Stimulated activated memory B cell treated with anti-CD40 and anti-IgM and Interleukin-4, amounts not matched to agents 10 μg/mL and 1 μg/mL and 100 μg/mL, for 72 hours (primary cell): Measurements from ENCODE around the gene CDKN2B-AS1.
"Not testable (repeated sequence)": the region's sequence is repeated elsewhere in the genome, so short reads cannot be mapped to it uniquely, and the experiment has no call there.

Source experiments
- ATAC-seq: fragments of 150-1000 bp; cut with Tn5 transposase; 2 replicates; pipeline ENCODE4 v1.10.0; 2021
- H3K27ac Mint-ChIP-seq: one replicate; pipeline ENCODE4 v1.8.0; 2022; ENCODE audit warnings: mild to moderate bottlenecking, mixed read lengths
- H3K27me3 Mint-ChIP-seq: one replicate; pipeline ENCODE4 v1.8.0; 2022; ENCODE audit warnings: mixed read lengths
- H3K36me3 Mint-ChIP-seq: one replicate; pipeline ENCODE4 v1.8.0; 2022; ENCODE audit warnings: mixed read lengths
- H3K4me1 Mint-ChIP-seq: one replicate; pipeline ENCODE4 v1.8.0; 2022; ENCODE audit warnings: mixed read lengths
- H3K4me3 Mint-ChIP-seq: one replicate; pipeline ENCODE4 v1.8.0; 2022; ENCODE audit warnings: mild to moderate bottlenecking, moderate library complexity, mixed read lengths
- H3K9me3 Mint-ChIP-seq: one replicate; pipeline ENCODE4 v1.8.0; 2022; ENCODE audit warnings: mixed read lengths

CDKN2B-AS1 gene

GRCh38 chr9:21994556-21995005 is at the start of gene CDKN2B-AS1:
Gene CDKN2B-AS1 (plus strand): TSS chr9:21994791.
- peak; percentile 73 for ATAC-seq
- H3K4me3 Mint-ChIP-seq = peak within 1 kb of the TSS; percentile 99
- peak within 1 kb of the TSS; percentile 100 for H3K27ac Mint-ChIP-seq
- no peaks in the 10 kb centered on the region for H3K9me3 Mint-ChIP-seq
- H3K36me3 Mint-ChIP-seq = peaks cover 15% of the 10 kb centered on the region
- peaks cover 32% of the 10 kb centered on the region for H3K4me1 Mint-ChIP-seq
- H3K27me3 Mint-ChIP-seq = peaks cover 9% of the 10 kb centered on the region

DNA sequence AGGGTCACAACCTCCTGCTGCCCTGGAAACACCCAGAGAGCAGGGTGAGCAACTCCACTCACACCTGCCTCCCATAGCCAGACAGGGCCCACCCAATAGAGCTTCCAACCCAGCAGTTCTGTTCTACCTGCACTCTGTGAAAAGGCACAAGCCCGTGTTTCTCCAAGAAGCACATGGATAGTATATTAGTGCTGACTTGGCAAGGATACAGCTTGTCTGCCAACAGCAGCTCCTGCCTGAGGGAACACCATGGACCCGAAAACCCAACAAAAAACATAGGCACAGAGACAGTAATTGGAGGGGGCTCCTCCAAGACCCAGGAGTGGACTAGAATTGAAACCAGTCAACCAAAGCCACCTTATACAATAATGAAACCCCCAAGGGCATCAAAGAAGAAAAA is 49.0 kb upstream of the CDKN2B-AS1 start:
- no peaks in the 10 kb centered on the region for H3K36me3 Mint-ChIP-seq
- ATAC-seq = no peak
- H3K4me3 Mint-ChIP-seq = no peak overlapping the region
- H3K9me3 Mint-ChIP-seq = no peaks in the 10 kb centered on the region
- H3K4me1 Mint-ChIP-seq = no peaks in the 10 kb centered on the region
- no peak overlapping the region for H3K27ac Mint-ChIP-seq
- peaks cover 58% of the 10 kb centered on the region for H3K27me3 Mint-ChIP-seq

GRCh38 chr9:21958833-21959232 is 35.8 kb upstream of the CDKN2B-AS1 start:
- Mint-ChIP-seq H3K9me3 (peaks cover 3% of the 10 kb centered on the region), H3K27ac (no peak overlapping the region), H3K4me1 (no peaks in the 10 kb centered on the region), H3K36me3 (no peaks in the 10 kb centered on the region), H3K4me3 (no peak overlapping the region), H3K27me3 (peaks cover 42% of the 10 kb centered on the region)
- no peak for ATAC-seq

DNA sequence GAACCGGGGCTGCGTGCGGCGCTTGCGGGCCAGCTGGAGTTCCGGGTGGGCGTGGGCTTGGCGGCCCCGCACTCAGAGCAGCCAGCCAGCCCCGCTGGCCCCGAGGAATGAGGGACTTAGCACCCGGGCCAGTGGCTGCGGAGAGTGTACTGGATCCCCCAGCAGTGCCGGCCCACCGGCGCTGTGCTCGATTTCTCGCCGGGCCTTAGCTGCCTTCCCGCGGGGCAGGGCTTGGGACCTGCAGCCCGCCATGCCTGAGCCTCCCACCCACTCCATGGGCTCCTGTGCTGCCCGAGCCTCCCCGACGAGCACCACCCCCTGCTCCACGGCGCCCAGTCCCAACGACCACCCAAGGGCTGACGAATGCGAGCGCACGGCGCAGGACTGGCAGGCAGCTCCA is 35.3 kb upstream of the CDKN2B-AS1 start:
- not testable (repeated sequence) for H3K4me1 Mint-ChIP-seq

DNA sequence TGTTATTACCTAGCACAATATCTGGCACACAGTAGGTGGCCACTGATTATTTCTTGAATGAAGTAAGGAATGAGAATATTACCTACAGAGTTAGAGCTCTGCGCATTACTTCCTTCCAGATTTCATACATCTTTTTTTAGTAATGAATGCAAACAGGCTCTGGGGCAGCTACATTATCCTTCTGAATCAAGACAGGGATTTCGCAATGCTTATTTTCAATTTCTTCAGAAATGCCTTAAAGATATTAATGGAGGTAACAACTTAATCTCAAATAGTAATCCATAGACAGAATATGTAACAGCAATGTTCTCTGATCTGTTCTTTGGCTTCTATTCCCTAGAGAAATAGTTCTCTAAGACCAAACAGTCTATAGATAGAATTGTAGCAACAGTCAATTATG is 33.0 kb upstream of the CDKN2B-AS1 start:
- peaks cover 17% of the 10 kb centered on the region for H3K4me1 Mint-ChIP-seq
- peaks cover 3% of the 10 kb centered on the region for H3K9me3 Mint-ChIP-seq
- peaks cover 60% of the 10 kb centered on the region for H3K27me3 Mint-ChIP-seq
- H3K27ac Mint-ChIP-seq = no peak overlapping the region
- H3K36me3 Mint-ChIP-seq = no peaks in the 10 kb centered on the region
- no peak overlapping the region for H3K4me3 Mint-ChIP-seq
- no peak for ATAC-seq

More for the DNA sequence above, 35.3 kb upstream of the CDKN2B-AS1 start:
- H3K4me3 Mint-ChIP-seq, H3K36me3 Mint-ChIP-seq, H3K27ac Mint-ChIP-seq, H3K9me3 Mint-ChIP-seq, ATAC-seq: not testable (repeated sequence)
- peaks cover 42% of the 10 kb centered on the region for H3K27me3 Mint-ChIP-seq

DNA sequence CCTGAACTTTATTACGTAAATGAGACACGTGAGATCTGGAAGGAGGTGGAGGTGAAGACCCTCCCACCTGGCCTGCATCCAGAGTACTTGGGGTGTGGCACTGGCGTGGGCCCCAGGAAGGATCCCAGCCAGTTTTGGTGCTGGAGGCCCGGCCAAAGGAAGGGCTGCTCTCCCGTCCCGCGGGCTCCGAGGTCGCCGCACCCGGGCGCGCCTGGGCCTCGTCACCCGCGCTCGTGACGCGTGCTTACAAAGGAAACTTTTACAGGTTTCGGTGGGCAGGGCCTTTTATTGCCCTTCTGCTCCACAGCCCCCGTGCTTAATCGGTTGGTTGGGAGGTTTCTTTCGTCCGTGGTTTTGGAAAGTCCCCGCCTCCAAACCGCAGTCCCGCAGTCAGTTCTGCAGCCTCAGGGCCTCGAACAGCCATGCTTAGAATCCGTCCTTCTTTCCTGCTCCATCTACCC is 29.6 kb upstream of the CDKN2B-AS1 start:
- H3K27me3 Mint-ChIP-seq = peaks cover 89% of the 10 kb centered on the region
- H3K4me1 Mint-ChIP-seq = peaks cover 17% of the 10 kb centered on the region
- peaks cover 10% of the 10 kb centered on the region for H3K36me3 Mint-ChIP-seq
- H3K4me3 Mint-ChIP-seq = peak overlapping the region; percentile 71
- peak overlapping the region; percentile 69 for H3K27ac Mint-ChIP-seq
- peaks cover 11% of the 10 kb centered on the region for H3K9me3 Mint-ChIP-seq
- ATAC-seq = peak; percentile 72

- peak; percentile 65 for ATAC-seq
- peaks cover 17% of the 10 kb centered on the region for H3K4me1 Mint-ChIP-seq
- peaks cover 89% of the 10 kb centered on the region for H3K27me3 Mint-ChIP-seq
- H3K27ac Mint-ChIP-seq = peak overlapping the region; percentile 69
- H3K36me3 Mint-ChIP-seq = peaks cover 14% of the 10 kb centered on the region
- H3K9me3 Mint-ChIP-seq = peaks cover 13% of the 10 kb centered on the region
- peak overlapping the region; percentile 71 for H3K4me3 Mint-ChIP-seq
Measured at GRCh38 chr9:21965401-21965951, 29.1 kb upstream of the CDKN2B-AS1 start.

- Mint-ChIP-seq H3K27ac (no peak overlapping the region), H3K27me3 (peaks cover 93% of the 10 kb centered on the region), H3K36me3 (peaks cover 14% of the 10 kb centered on the region), H3K4me3 (no peak overlapping the region), H3K9me3 (peaks cover 13% of the 10 kb centered on the region), H3K4me1 (peaks cover 17% of the 10 kb centered on the region)
- no peak for ATAC-seq
Measured at GRCh38 chr9:21966140-21966851, 28.3 kb upstream of the CDKN2B-AS1 start.

GRCh38 chr9:21967169-21967568 is 27.4 kb upstream of the CDKN2B-AS1 start:
- Mint-ChIP-seq H3K4me1 (peaks cover 17% of the 10 kb centered on the region), H3K4me3 (no peak overlapping the region), H3K9me3 (peaks cover 13% of the 10 kb centered on the region), H3K27me3 (peaks cover 100% of the 10 kb centered on the region), H3K36me3 (peaks cover 14% of the 10 kb centered on the region), H3K27ac (no peak overlapping the region)
- no peak for ATAC-seq

- Mint-ChIP-seq H3K36me3 (peaks cover 14% of the 10 kb centered on the region), H3K4me3 (peak overlapping the region; percentile 47), H3K9me3 (peaks cover 11% of the 10 kb centered on the region), H3K4me1 (peaks cover 17% of the 10 kb centered on the region), H3K27ac (no peak overlapping the region), H3K27me3 (peaks cover 100% of the 10 kb centered on the region)
- no peak for ATAC-seq
Measured at GRCh38 chr9:21967702-21968101, 26.9 kb upstream of the CDKN2B-AS1 start.

- H3K4me1 Mint-ChIP-seq = peaks cover 20% of the 10 kb centered on the region
- peaks cover 10% of the 10 kb centered on the region for H3K9me3 Mint-ChIP-seq
- peaks cover 100% of the 10 kb centered on the region for H3K27me3 Mint-ChIP-seq
- ATAC-seq = no peak
- peaks cover 14% of the 10 kb centered on the region for H3K36me3 Mint-ChIP-seq
- H3K27ac Mint-ChIP-seq = no peak overlapping the region
- H3K4me3 Mint-ChIP-seq = peak overlapping the region; percentile 55
Measured at GRCh38 chr9:21968331-21969010, 26.1 kb upstream of the CDKN2B-AS1 start.

- ATAC-seq = no peak
- H3K27me3 Mint-ChIP-seq = peaks cover 100% of the 10 kb centered on the region
- H3K4me3 Mint-ChIP-seq = peak overlapping the region; percentile 55
- peaks cover 14% of the 10 kb centered on the region for H3K36me3 Mint-ChIP-seq
- H3K4me1 Mint-ChIP-seq = peaks cover 28% of the 10 kb centered on the region
- H3K9me3 Mint-ChIP-seq = peaks cover 10% of the 10 kb centered on the region
- no peak overlapping the region for H3K27ac Mint-ChIP-seq
Measured at GRCh38 chr9:21969011-21969940, 25.3 kb upstream of the CDKN2B-AS1 start.

DNA sequence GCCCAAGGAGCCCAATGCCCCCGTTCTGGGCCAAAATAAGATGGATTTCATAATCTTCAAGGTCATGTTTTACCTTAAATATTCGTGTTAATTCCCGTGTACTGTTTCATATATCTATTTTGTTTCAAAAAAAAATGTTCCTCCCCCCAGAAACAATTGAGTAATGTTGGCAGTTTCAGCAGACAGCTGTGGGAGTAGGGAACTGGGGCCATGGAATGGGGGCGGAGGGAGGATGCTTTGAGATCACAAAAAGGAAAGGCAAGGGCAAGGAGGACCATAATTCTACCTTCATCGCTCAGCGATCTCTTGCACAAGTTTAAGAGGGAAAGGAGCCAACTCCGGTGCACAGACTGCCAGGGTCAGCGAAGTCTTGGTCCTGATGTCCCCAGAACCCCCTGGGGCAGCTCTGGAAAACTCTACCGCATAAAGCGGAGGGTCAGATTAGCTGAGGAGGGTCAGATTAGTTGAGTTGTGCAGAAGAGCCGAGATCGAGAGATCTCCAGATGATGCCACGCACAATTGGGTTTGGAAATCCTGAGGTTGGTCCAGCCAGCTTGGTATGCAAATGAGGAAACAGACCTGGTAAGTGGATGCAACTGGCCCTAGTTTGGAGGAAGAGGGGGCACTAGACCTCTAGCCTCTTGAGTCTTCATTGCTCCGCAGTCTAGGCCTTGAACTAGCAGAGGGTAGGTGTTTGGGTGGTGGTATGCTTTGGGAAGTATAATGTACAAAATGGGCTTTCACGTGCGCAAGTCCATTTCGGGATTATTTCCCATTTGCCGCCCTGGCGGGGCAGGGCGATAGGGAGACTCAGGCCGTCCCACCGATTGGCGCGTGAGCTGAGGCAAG is 24.4 kb upstream of the CDKN2B-AS1 start:
- no peak for ATAC-seq
- H3K4me3 Mint-ChIP-seq = no peak overlapping the region
- peaks cover 14% of the 10 kb centered on the region for H3K36me3 Mint-ChIP-seq
- no peak overlapping the region for H3K27ac Mint-ChIP-seq
- H3K9me3 Mint-ChIP-seq = peaks cover 10% of the 10 kb centered on the region
- H3K4me1 Mint-ChIP-seq = peaks cover 30% of the 10 kb centered on the region
- peaks cover 100% of the 10 kb centered on the region for H3K27me3 Mint-ChIP-seq
